OCI-LY3 (cell line): ENCODE data around the gene SQSTM1.

ENCODE experiments used
- H2AFZ ChIP-seq: fragments of 200-600, 300-600 bp; shearing (Covaris generic); 2 replicates; pipeline ENCODE4 v1.6.0; 2014; ENCODE audit warnings: antibody characterized with exemption, low read depth, low read length
- H3K27ac ChIP-seq: fragments of 200-600, 300-600 bp; sonication (generic); 2 replicates; pipeline ENCODE4 v1.5.1; 2014; ENCODE audit warnings: mild to moderate bottlenecking, low read length, moderate library complexity, mixed read lengths
- H3K27me3 ChIP-seq: fragments of 200-600, 300-600 bp; sonication (generic); 2 replicates; pipeline ENCODE4 v1.6.1; 2014; ENCODE audit warnings: low read depth, low read length, mixed read lengths
- H3K36me3 ChIP-seq: fragments of 200-600, 300-600 bp; sonication (generic); replicated peaks from 2 replicates; pipeline ENCODE3; 2014; ENCODE audit warnings: low read depth, low read length, mixed read lengths
- H3K4me1 ChIP-seq: fragments of 300-600, 200-600 bp; sonication (generic); 2 replicates; pipeline ENCODE4 v1.6.1; 2014; ENCODE audit warnings: low read length, mixed read lengths
- H3K4me2 ChIP-seq: fragments of 200-600, 300-600 bp; sonication (generic); 2 replicates; pipeline ENCODE4 v1.6.1; 2014; ENCODE audit warnings: low read length, mixed read lengths
- H3K4me3 ChIP-seq: fragments of 300-600, 200-600 bp; sonication (generic); 2 replicates; pipeline ENCODE4 v1.5.1; 2014; ENCODE audit warnings: antibody characterized with exemption, mild to moderate bottlenecking, low read length, moderate library complexity
- H3K79me2 ChIP-seq: fragments of 300-600, 200-600 bp; shearing (Covaris generic); 2 replicates; pipeline ENCODE4 v1.6.1; 2014; ENCODE audit warnings: mild to moderate bottlenecking, low read length, mixed read lengths
- H3K9ac ChIP-seq: fragments of 300-600, 200-600 bp; shearing (Covaris generic); 2 replicates; pipeline ENCODE4 v1.6.0; 2014; ENCODE audit warnings: mild to moderate bottlenecking, low read length, moderate library complexity
- H3K9me3 ChIP-seq: fragments of 200-600, 300-600 bp; shearing (Covaris generic); 2 replicates; pipeline ENCODE4 v1.6.1; 2014; ENCODE audit warnings: low read length, mixed read lengths; ENCODE audit not compliant: insufficient read depth
- H4K20me1 ChIP-seq: fragments of 200-600, 300-600 bp; sonication (generic); 2 replicates; pipeline ENCODE4 v1.6.1; 2016; ENCODE audit warnings: low read length, mixed read lengths; ENCODE audit not compliant: insufficient read depth
- EZH2phosphoT487 ChIP-seq: fragments of 200-600 bp; shearing (Covaris generic); IDR thresholded peaks from 2 replicates; pipeline ENCODE4 v1.6.1; 2018; ENCODE audit warnings: antibody characterized with exemption, mixed run types, low read depth
- TF ChIP-seq, protein P1 (sequence below): fragments of 200-600, 300-600 bp; sonication (generic); IDR thresholded peaks from 2 replicates; pipeline ENCODE4 v1.5.1; 2014; ENCODE audit warnings: antibody characterized with exemption, low read length, low read depth

The SQSTM1 gene

GRCh38 chr5:179868541-179868940, 47.8 kb downstream of the SQSTM1 start:
- no peak overlapping the region for H3K4me2 ChIP-seq

DNA sequence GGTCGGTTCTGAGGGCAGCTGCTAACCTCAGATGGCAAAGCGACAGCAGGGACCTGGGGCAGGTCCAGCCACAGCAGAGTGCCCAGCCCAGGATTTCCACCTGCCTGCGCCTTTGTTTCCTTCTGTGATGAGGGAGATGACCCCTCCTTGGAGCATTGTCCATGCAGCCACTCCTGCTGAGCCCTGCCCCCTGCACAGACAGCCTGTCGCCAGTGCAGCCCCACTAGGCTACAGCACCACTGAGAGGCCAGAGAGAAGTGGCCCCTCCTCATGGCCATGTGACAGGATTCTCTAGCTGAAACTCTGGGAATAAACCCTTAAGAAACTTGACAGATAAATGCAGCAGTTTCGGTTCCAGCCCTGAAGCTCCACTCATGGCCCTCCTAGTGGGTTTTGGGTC, 48.4 kb downstream of the SQSTM1 start:
- Histone ChIP-seq H2AFZ (no peak overlapping the region), H3K79me2 (no peaks in the 10 kb centered on the region), H3K27me3 (no peaks in the 10 kb centered on the region), H3K4me3 (no peak overlapping the region), H3K27ac (no peak overlapping the region), H3K36me3 (peaks cover 68% of the 10 kb centered on the region), H3K9me3 (no peaks in the 10 kb centered on the region), H4K20me1 (peaks cover 5% of the 10 kb centered on the region; the same call in 1 of the 2 replicates), H3K4me2 (no peak overlapping the region), H3K4me1 (no peaks in the 10 kb centered on the region), H3K9ac (no peak overlapping the region)
- TF ChIP-seq, protein P1, sequence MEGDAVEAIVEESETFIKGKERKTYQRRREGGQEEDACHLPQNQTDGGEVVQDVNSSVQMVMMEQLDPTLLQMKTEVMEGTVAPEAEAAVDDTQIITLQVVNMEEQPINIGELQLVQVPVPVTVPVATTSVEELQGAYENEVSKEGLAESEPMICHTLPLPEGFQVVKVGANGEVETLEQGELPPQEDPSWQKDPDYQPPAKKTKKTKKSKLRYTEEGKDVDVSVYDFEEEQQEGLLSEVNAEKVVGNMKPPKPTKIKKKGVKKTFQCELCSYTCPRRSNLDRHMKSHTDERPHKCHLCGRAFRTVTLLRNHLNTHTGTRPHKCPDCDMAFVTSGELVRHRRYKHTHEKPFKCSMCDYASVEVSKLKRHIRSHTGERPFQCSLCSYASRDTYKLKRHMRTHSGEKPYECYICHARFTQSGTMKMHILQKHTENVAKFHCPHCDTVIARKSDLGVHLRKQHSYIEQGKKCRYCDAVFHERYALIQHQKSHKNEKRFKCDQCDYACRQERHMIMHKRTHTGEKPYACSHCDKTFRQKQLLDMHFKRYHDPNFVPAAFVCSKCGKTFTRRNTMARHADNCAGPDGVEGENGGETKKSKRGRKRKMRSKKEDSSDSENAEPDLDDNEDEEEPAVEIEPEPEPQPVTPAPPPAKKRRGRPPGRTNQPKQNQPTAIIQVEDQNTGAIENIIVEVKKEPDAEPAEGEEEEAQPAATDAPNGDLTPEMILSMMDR, result no peak
- TF ChIP-seq EZH2phosphoT487, result no peak

More at GRCh38 chr5:179868541-179868940, 47.8 kb downstream of the SQSTM1 start:
- Histone ChIP-seq H3K79me2 (no peaks in the 10 kb centered on the region), H3K9ac (no peak overlapping the region), H4K20me1 (peaks cover 5% of the 10 kb centered on the region; the same call in 1 of the 2 replicates), H3K36me3 (peaks cover 67% of the 10 kb centered on the region), H3K27me3 (no peaks in the 10 kb centered on the region), H3K27ac (no peak overlapping the region), H3K9me3 (no peaks in the 10 kb centered on the region), H3K4me3 (no peak overlapping the region), H3K4me1 (no peaks in the 10 kb centered on the region), H2AFZ (no peak overlapping the region)
- no peak for TF ChIP-seq EZH2phosphoT487
- TF ChIP-seq, protein P1, result no peak

GRCh38 chr5:179869641-179870402, 49.1 kb downstream of the SQSTM1 start:
- Histone ChIP-seq H3K4me2 (no peak overlapping the region), H3K27ac (no peak overlapping the region), H3K27me3 (no peaks in the 10 kb centered on the region), H3K4me1 (no peaks in the 10 kb centered on the region), H3K9ac (no peak overlapping the region), H4K20me1 (peaks cover 5% of the 10 kb centered on the region; the same call in 1 of the 2 replicates), H3K36me3 (peaks cover 72% of the 10 kb centered on the region), H3K9me3 (no peaks in the 10 kb centered on the region), H3K79me2 (no peaks in the 10 kb centered on the region), H3K4me3 (no peak overlapping the region), H2AFZ (no peak overlapping the region)
- TF ChIP-seq, protein P1, result no peak
- no peak for TF ChIP-seq EZH2phosphoT487

DNA sequence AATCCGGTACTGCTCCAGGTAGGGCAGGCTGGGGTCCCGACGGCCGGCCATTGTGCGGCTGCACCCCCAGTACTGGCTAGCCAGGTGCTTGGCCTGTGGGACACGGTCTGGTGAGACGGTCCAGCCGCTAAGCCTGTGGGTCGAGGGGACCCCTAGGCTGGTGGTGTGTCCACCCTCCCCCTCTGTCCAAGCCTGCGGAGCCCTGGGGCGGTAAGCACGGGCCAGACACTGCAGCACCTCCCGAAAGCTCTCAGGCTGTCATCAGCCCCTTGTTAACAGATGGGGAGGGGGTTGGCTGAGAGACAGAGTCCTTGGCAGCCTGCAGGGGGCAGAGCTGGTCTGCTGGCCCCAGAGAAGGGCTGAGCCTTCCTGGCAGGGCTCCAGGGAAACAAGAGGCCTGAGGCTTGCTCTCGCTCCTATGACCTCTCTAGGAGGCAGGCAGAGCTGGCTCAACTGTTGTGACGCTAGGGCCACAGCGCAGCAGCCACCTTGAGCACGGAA, 49.7 kb downstream of the SQSTM1 start:
- H3K27ac ChIP-seq, result no peak overlapping the region
- H3K9ac ChIP-seq, result no peak overlapping the region
- peaks cover 72% of the 10 kb centered on the region for H3K36me3 ChIP-seq

More for the DNA sequence above, 49.7 kb downstream of the SQSTM1 start:
- Histone ChIP-seq H2AFZ (no peak overlapping the region), H4K20me1 (peaks cover 5% of the 10 kb centered on the region; the same call in 1 of the 2 replicates), H3K9me3 (no peaks in the 10 kb centered on the region), H3K4me2 (no peak overlapping the region), H3K79me2 (no peaks in the 10 kb centered on the region), H3K4me1 (no peaks in the 10 kb centered on the region), H3K27me3 (no peaks in the 10 kb centered on the region), H3K4me3 (no peak overlapping the region)
- TF ChIP-seq, protein P1, result no peak
- TF ChIP-seq EZH2phosphoT487, result no peak
